HepG2 (cell line): ENCODE measurements around the gene HSPB7. TPM values are rescaled to one million over a fixed set of nuclear protein-coding genes. Genes with fewer than 3 reads are reported as not detected.

Experiments used
- MAZ ChIP-seq, 2 experiments: sonication (generic) in 1 of 2; formaldehyde crosslinking in 1 of 2; IDR thresholded peaks; 2 replicates each; pipeline versions ENCODE4 v1.5.0 to v1.6.1; 2012 to 2020; ENCODE audit warnings: low read depth in 2 of 2, mild to moderate bottlenecking in 2 of 2, borderline replicate concordance in 1 of 2, improper control_type of control experiment in 1 of 2, low read length in 1 of 2, missing genetic modification reagents in 1 of 2, moderate library complexity in 1 of 2
- MED1 ChIP-seq: sonication (generic); formaldehyde crosslinking; IDR thresholded peaks from 2 replicates; pipeline ENCODE4 v1.4.0; 2020; ENCODE audit warnings: missing genetic modification reagents
- MEIS1 ChIP-seq: sonication (generic); formaldehyde crosslinking; IDR thresholded peaks from 2 replicates; pipeline ENCODE4 v1.9.0; 2021; ENCODE audit warnings: mild to moderate bottlenecking, missing genetic modification reagents, moderate library complexity, borderline replicate concordance
- PAF1 ChIP-seq: IDR thresholded peaks from 2 replicates; pipeline ENCODE4 v1.6.1; 2016; ENCODE audit warnings: missing genetic modification reagents, missing compliant biosample characterization
- PRMT3 ChIP-seq: sonication (generic); formaldehyde crosslinking; IDR thresholded peaks from 2 replicates; pipeline ENCODE4 v1.8.1; 2022; ENCODE audit warnings: low read depth, mild to moderate bottlenecking, moderate library complexity, missing genetic modification reagents, borderline replicate concordance
- SP2 ChIP-seq: sonication (generic); formaldehyde crosslinking; IDR thresholded peaks from 2 replicates; pipeline ENCODE4 v1.5.1; 2020; ENCODE audit warnings: mild to moderate bottlenecking, missing genetic modification reagents
- ZBTB8A ChIP-seq: sonication (generic); formaldehyde crosslinking; IDR thresholded peaks from 2 replicates; pipeline ENCODE4 v1.4.0; 2020; ENCODE audit warnings: mild to moderate bottlenecking, low read depth, missing genetic modification reagents, borderline replicate concordance
- ZNF12 ChIP-seq: sonication (generic); formaldehyde crosslinking; IDR thresholded peaks from 2 replicates; pipeline ENCODE4 v1.5.0; 2020; ENCODE audit warnings: missing genetic modification reagents
- ZNF552 ChIP-seq: sonication (generic); formaldehyde crosslinking; IDR thresholded peaks from 2 replicates; pipeline ENCODE4 v1.9.0; 2022; ENCODE audit warnings: missing genetic modification reagents, mild to moderate bottlenecking, borderline replicate concordance
- polyA plus RNA-seq, 8 experiments: library from polyadenylated mRNA; depleted of rRNA in 3 of 8; stranded (reverse) in 7 of 8; unstranded in 1 of 8; fragments of >200 nt; fragmentation: Illumina TruSeq in 4 of 8; extraction: Trizol in 4 of 8; gene quantifications; 2 replicates each; pipeline versions ENCODE4 v1.2.1 to v1.2.3, GENCODE V29; 2011 to 2016; ENCODE audit warnings: low read depth in 4 of 8, missing spikeins in 1 of 8, mixed read lengths in 1 of 8; ENCODE audit not compliant: insufficient read depth in 1 of 8
- total RNA-seq, 5 experiments: library from RNA; depleted of rRNA; stranded (reverse); fragments of >200 nt; fragmentation: Illumina TruSeq; extraction: Trizol; gene quantifications; 2 replicates each; pipeline ENCODE4 v1.2.3, GENCODE V29; 2016; ENCODE audit warnings: low read depth in 1 of 5
- TF ChIP-seq, protein P1 (sequence below): IDR thresholded peaks from 2 replicates; pipeline ENCODE4 v1.6.1; 2016; ENCODE audit warnings: missing compliant biosample characterization, missing genetic modification reagents, borderline replicate concordance
- TF ChIP-seq, protein P2 (sequence below): sonication (generic); formaldehyde crosslinking; IDR thresholded peaks from 2 replicates; pipeline ENCODE4 v1.8.1; 2023; ENCODE audit warnings: mild to moderate bottlenecking, inconsistent platforms, moderate library complexity, missing genetic modification reagents, borderline replicate concordance
- TF ChIP-seq, protein P3 (sequence below): sonication (generic); formaldehyde crosslinking; IDR thresholded peaks from 2 replicates; pipeline ENCODE4 v1.8.0; 2023; ENCODE audit warnings: mild to moderate bottlenecking, missing genetic modification reagents
- TF ChIP-seq, protein P4 (sequence below), 2 experiments: sonication (generic) in 1 of 2; formaldehyde crosslinking in 1 of 2; IDR thresholded peaks; 2 replicates each; pipeline versions ENCODE4 v1.4.0 to v1.6.1; 2018 to 2020; ENCODE audit warnings: missing genetic modification reagents in 2 of 2, borderline replicate concordance in 1 of 2, low read depth in 1 of 2, mild to moderate bottlenecking in 1 of 2, missing biosample characterization in 1 of 2
- TF ChIP-seq, protein P5 (sequence below): sonication (generic); IDR thresholded peaks from 2 replicates; pipeline ENCODE4 v1.6.1; 2016; ENCODE audit warnings: low read depth, borderline replicate concordance
- TF ChIP-seq, protein P6 (sequence below): sonication (generic); formaldehyde crosslinking; conservative IDR thresholded peaks from 2 replicates; pipeline ENCODE4 v1.4.0; 2020; ENCODE audit warnings: missing genetic modification reagents
- TF ChIP-seq, protein P7 (sequence below): sonication (generic); formaldehyde crosslinking; IDR thresholded peaks from 2 replicates; pipeline ENCODE4 v1.4.0; 2020; ENCODE audit warnings: missing genetic modification reagents, borderline replicate concordance

Gene HSPB7
- total and polyA plus RNA-seq, 2 of the 13 experiments (the other 11 are each of a cell fraction or from before 2014, with no cell fraction given) = 0.20 TPM; not detected in 1

DNA sequence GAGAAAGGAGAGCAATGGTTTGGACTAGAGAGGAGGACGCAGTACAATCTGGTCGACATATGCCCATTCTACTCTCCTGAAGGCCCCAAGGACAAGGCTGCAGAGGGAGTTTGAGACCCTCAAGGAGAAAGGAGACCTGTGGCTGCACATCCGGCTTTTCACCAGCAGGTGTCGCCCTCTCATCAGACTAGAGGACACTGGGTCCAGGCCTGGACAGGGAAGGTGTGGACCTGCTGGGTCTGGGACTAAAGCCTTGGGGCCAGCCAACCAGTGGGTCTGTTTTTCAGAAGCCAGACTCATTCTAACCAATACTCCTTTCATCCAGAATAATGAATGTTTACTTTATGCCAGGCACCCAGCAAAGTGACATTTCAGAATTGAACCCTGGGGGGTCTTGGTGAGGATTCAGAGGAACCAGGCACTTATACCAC, 8.8 kb downstream of the HSPB7 start (continued):
- TF ChIP-seq, protein P1, sequence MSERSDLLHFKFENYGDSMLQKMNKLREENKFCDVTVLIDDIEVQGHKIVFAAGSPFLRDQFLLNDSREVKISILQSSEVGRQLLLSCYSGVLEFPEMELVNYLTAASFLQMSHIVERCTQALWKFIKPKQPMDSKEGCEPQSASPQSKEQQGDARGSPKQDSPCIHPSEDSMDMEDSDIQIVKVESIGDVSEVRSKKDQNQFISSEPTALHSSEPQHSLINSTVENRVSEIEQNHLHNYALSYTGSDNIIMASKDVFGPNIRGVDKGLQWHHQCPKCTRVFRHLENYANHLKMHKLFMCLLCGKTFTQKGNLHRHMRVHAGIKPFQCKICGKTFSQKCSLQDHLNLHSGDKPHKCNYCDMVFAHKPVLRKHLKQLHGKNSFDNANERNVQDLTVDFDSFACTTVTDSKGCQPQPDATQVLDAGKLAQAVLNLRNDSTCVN (CRISPR knock-in tag) = peak; percentile 28; the same call in 1 of the 2 replicates
- TF ChIP-seq, protein P2, sequence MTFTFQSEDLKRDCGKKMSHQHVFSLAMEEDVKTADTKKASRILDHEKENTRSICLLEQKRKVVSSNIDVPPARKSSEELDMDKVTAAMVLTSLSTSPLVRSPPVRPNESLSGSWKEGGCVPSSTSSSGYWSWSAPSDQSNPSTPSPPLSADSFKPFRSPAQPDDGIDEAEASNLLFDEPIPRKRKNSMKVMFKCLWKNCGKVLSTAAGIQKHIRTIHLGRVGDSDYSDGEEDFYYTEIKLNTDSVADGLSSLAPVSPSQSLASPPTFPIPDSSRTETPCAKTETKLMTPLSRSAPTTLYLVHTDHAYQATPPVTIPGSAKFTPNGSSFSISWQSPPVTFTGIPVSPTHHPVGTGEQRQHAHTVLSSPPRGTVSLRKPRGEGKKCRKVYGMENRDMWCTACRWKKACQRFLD (CRISPR knock-in tag) = no peak
- TF ChIP-seq ZNF552 = no peak
- no peak for TF ChIP-seq PRMT3
- TF ChIP-seq, protein P3, sequence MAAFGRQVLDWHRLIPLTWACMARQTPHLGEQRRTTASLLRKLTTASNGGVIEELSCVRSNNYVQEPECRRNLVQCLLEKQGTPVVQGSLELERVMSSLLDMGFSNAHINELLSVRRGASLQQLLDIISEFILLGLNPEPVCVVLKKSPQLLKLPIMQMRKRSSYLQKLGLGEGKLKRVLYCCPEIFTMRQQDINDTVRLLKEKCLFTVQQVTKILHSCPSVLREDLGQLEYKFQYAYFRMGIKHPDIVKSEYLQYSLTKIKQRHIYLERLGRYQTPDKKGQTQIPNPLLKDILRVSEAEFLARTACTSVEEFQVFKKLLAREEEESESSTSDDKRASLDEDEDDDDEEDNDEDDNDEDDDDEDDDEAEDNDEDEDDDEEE = no peak
- TF ChIP-seq ZBTB8A (CRISPR knock-in tag) = no peak
- TF ChIP-seq SP2 (CRISPR knock-in tag) = no peak
- TF ChIP-seq, protein P4, sequence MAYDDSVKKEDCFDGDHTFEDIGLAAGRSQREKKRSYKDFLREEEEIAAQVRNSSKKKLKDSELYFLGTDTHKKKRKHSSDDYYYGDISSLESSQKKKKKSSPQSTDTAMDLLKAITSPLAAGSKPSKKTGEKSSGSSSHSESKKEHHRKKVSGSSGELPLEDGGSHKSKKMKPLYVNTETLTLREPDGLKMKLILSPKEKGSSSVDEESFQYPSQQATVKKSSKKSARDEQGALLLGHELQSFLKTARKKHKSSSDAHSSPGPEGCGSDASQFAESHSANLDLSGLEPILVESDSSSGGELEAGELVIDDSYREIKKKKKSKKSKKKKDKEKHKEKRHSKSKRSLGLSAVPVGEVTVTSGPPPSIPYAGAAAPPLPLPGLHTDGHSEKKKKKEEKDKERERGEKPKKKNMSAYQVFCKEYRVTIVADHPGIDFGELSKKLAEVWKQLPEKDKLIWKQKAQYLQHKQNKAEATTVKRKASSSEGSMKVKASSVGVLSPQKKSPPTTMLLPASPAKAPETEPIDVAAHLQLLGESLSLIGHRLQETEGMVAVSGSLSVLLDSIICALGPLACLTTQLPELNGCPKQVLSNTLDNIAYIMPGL (CRISPR knock-in tag; IDR thresholded peaks at IDR 0.05; ENCODE audit: borderline replicate concordance in 1 of 2, low read depth in 1 of 2) = peak; percentile 45 to 56; a peak in 1 of 4 replicates
- no peak for TF ChIP-seq ZNF12 (CRISPR knock-in tag)
- TF ChIP-seq PAF1 (CRISPR knock-in tag) = no peak
- TF ChIP-seq, protein P5, sequence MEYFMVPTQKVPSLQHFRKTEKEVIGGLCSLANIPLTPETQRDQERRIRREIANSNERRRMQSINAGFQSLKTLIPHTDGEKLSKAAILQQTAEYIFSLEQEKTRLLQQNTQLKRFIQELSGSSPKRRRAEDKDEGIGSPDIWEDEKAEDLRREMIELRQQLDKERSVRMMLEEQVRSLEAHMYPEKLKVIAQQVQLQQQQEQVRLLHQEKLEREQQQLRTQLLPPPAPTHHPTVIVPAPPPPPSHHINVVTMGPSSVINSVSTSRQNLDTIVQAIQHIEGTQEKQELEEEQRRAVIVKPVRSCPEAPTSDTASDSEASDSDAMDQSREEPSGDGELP = no peak
- no peak for TF ChIP-seq MAZ (IDR thresholded peaks at IDR 0.05; ENCODE audit: borderline replicate concordance, low read depth, low read length)
- no peak for TF ChIP-seq MAZ (CRISPR knock-in tag; IDR thresholded peaks at IDR 0.05; ENCODE audit: low read depth)
- TF ChIP-seq, protein P6, sequence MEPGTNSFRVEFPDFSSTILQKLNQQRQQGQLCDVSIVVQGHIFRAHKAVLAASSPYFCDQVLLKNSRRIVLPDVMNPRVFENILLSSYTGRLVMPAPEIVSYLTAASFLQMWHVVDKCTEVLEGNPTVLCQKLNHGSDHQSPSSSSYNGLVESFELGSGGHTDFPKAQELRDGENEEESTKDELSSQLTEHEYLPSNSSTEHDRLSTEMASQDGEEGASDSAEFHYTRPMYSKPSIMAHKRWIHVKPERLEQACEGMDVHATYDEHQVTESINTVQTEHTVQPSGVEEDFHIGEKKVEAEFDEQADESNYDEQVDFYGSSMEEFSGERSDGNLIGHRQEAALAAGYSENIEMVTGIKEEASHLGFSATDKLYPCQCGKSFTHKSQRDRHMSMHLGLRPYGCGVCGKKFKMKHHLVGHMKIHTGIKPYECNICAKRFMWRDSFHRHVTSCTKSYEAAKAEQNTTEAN = no peak
- TF ChIP-seq, protein P7, sequence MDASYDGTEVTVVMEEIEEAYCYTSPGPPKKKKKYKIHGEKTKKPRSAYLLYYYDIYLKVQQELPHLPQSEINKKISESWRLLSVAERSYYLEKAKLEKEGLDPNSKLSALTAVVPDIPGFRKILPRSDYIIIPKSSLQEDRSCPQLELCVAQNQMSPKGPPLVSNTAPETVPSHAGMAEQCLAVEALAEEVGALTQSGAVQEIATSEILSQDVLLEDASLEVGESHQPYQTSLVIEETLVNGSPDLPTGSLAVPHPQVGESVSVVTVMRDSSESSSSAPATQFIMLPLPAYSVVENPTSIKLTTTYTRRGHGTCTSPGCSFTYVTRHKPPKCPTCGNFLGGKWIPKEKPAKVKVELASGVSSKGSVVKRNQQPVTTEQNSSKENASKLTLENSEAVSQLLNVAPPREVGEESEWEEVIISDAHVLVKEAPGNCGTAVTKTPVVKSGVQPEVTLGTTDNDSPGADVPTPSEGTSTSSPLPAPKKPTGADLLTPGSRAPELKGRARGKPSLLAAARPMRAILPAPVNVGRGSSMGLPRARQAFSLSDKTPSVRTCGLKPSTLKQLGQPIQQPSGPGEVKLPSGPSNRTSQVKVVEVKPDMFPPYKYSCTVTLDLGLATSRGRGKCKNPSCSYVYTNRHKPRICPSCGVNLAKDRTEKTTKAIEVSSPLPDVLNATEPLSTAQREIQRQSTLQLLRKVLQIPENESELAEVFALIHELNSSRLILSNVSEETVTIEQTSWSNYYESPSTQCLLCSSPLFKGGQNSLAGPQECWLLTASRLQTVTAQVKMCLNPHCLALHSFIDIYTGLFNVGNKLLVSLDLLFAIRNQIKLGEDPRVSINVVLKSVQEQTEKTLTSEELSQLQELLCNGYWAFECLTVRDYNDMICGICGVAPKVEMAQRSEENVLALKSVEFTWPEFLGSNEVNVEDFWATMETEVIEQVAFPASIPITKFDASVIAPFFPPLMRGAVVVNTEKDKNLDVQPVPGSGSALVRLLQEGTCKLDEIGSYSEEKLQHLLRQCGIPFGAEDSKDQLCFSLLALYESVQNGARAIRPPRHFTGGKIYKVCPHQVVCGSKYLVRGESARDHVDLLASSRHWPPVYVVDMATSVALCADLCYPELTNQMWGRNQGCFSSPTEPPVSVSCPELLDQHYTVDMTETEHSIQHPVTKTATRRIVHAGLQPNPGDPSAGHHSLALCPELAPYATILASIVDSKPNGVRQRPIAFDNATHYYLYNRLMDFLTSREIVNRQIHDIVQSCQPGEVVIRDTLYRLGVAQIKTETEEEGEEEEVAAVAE (CRISPR knock-in tag) = no peak
- TF ChIP-seq MEIS1 (CRISPR knock-in tag) = no peak
- TF ChIP-seq MED1 (CRISPR knock-in tag) = no peak
